Peyer's patch (tissue), 4 donors: Measurements from ENCODE around the gene RHCE.

Source experiments
- CTCF ChIP-seq, 6 experiments: fragments of 450-650 bp in 4 of 6; fragments of 200-600 bp in 2 of 6; sonication (generic) in 1 of 6; IDR thresholded peaks; one replicate each; pipeline ENCODE4 v1.5.1; 2017 to 2019; ENCODE audit warnings: antibody characterized with exemption in 6 of 6, mild to moderate bottlenecking in 3 of 6, moderate library complexity in 1 of 6
- POLR2A ChIP-seq, 2 donors: fragments of 450-650 bp; IDR thresholded peaks; one replicate each; pipeline ENCODE4 v1.5.1; 2017; ENCODE audit warnings: antibody characterized with exemption in 2 of 2, mild to moderate bottlenecking in 2 of 2, moderate library complexity in 2 of 2

GRCh38 chr1:25433389-25434186 lies 13.0 kb upstream of the RHCE start:
- TF ChIP-seq CTCF (IDR thresholded peaks at IDR 0.05), result no peak
- TF ChIP-seq POLR2A (IDR thresholded peaks at IDR 0.05), result no peak
